Measurements from ENCODE around the gene MRPS15.

Gene MRPS15

DNA sequence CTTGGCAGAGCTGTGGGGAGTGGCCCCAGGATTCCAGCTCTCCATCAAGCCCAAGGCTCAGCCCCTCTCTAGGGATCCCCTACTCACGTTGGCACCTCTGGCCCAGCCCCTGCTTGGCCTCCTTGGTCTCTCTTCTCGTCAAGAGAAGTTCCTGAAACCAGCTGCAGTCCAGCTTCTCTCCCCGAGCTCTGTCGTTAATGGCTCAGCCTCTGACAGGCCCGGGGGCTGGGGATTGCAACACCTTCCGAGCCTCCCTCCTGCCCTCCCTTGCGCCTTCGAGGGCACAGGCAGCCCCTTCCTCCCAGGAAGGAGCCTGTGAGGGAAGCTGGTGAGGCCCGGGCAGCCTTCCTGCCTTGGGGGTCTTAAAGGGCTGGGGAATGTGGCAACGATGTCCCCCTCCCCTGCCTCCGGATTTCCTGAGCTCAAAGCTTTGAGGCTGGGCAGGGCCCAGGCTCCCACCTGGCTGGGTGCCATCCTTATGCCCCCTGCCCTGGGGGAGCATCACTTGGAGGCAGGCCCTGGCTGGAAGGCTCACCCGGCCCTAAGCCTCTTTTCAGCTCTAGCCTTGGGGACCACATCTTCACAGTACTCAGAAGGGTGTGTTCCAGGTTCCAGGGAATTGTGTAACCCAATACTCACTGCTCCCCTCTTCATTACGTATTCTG lies 18.7 kb upstream of the MRPS15 start, which contains the start of gene CSF3R:
Gene CSF3R (minus strand): TSS at position 190 of the 665 bp plus-strand sequence. CDS start 3,417 bp downstream, outside the sequence.
- Histone ChIP-seq H3K36me3 (ENCODE audit: control insufficient read depth, insufficient read depth, low read length) (no peaks in the 10 kb centered on the region), H2AFZ (peak within 1 kb of the TSS; percentile 75), H3K4me1 (peaks cover 3% of the 10 kb centered on the region), H3K4me2 (ENCODE audit: low read length) (peak within 1 kb of the TSS; percentile 53), H3K27ac (no peak within 1 kb of the TSS), H3K9me3 (ENCODE audit: control insufficient read depth, low read length) (no peaks in the 10 kb centered on the region), H3K79me2 (no peaks in the 10 kb centered on the region), H3K27me3 (ENCODE audit: control insufficient read depth, insufficient read depth, low read length) (no peaks in the 10 kb centered on the region), H3K9ac (no peak within 1 kb of the TSS), H3K4me3 (ENCODE audit: low read depth, low read length) (peak within 1 kb of the TSS; percentile 9)
- TF ChIP-seq, protein P1, sequence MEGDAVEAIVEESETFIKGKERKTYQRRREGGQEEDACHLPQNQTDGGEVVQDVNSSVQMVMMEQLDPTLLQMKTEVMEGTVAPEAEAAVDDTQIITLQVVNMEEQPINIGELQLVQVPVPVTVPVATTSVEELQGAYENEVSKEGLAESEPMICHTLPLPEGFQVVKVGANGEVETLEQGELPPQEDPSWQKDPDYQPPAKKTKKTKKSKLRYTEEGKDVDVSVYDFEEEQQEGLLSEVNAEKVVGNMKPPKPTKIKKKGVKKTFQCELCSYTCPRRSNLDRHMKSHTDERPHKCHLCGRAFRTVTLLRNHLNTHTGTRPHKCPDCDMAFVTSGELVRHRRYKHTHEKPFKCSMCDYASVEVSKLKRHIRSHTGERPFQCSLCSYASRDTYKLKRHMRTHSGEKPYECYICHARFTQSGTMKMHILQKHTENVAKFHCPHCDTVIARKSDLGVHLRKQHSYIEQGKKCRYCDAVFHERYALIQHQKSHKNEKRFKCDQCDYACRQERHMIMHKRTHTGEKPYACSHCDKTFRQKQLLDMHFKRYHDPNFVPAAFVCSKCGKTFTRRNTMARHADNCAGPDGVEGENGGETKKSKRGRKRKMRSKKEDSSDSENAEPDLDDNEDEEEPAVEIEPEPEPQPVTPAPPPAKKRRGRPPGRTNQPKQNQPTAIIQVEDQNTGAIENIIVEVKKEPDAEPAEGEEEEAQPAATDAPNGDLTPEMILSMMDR (IDR thresholded peaks at IDR 0.05), result no peak

DNA sequence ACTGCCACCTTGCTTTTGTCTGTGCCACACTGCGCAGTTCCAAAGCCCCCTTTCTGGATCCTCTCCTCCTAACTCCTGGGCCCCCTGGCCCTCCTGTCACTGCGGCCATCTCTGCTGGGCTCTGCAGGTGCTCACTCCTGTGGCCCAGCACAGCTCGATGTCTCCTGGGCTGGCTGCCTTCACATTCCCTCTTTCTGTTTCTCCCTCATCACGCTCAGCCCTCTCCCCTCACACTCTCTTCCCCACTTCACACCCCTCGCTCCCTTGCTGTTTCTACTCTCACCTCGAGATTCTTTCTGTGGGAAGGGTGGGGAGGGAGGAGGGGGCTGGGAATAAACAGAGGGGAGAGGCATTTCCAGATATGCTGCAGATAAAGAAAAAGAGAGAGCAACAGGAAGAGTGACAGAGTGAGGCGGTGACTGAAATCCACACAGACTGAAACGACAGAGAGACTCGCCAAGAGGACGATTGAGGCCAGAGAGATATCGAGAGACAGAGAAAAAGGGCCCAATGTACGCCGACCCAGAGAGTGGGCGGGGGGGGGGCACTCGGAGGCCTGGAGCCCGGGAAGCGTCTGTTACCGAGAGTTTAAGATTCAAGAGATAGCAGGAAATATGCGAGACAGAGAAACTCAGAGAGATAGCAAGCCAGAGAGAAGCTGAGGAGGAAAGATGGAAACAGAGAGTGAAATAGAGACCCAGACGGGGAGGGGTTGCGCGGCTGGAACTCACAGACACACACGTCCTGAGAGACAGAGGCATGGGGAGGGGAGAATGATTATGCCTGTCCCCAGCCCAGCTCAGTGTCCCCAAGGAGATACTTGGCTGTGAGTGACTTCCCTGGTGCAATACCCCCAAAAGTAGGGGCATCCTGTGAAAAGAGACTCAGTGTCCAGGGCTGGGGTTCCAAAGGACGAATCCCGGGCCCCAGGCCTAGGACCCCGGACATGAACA lies 17.9 kb upstream of the MRPS15 start:
- Histone ChIP-seq H3K9me3 (ENCODE audit: control insufficient read depth, low read length) (no peaks in the 10 kb centered on the region), H3K4me1 (peaks cover 3% of the 10 kb centered on the region), H3K36me3 (ENCODE audit: control insufficient read depth, insufficient read depth, low read length) (no peaks in the 10 kb centered on the region), H3K9ac (no peak overlapping the region), H3K4me3 (ENCODE audit: low read depth, low read length) (peak overlapping the region; percentile 9), H3K27ac (no peak overlapping the region), H3K27me3 (ENCODE audit: control insufficient read depth, insufficient read depth, low read length) (no peaks in the 10 kb centered on the region), H3K79me2 (no peaks in the 10 kb centered on the region), H2AFZ (peak overlapping the region; percentile 75), H3K4me2 (ENCODE audit: low read length) (peak overlapping the region; percentile 53)
- TF ChIP-seq, protein P1 (IDR thresholded peaks at IDR 0.05), result no peak

DNA sequence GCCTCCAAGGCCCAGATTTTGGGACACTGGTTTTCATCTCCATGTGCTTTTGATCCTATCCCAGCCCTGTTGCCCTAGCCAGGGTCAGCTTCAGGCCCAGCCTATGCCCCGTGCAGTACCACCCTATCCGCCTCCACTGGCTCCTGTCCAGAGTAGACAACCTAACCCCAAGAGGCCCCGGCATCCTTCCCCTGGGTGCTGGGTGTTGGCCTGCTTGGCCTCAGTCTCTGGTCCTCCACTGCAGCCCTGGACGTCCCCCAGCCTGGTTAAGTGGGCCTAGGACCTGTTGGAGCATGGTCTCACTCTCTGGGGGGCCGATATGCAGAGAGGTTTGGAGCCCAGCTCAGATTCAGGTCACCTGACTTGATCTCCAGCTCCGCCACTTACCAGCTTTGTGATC lies 16.9 kb upstream of the MRPS15 start:
- Histone ChIP-seq H3K4me3 (ENCODE audit: low read depth, low read length) (no peak overlapping the region), H3K36me3 (ENCODE audit: control insufficient read depth, insufficient read depth, low read length) (no peaks in the 10 kb centered on the region)

DNA sequence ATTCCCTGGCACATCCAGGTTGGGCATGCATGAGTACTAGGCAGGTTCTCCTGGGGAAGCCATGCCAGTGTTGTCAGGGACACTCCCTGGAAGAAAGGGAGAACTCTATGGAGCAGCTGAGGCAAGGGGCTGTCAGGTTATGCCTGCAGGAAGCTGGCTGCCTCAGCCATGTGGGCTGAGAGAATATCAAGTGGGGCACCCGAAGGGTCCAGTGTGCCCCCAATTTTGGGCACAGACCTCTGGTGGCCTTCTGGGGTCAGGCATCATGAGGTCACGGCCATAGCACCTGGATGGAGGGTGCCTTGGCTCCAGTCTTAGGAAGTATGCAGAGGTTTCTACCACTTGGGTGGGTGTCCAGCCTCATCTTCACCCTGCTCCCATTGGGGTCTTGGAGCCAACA lies 16.0 kb upstream of the MRPS15 start:
- TF ChIP-seq, protein P1 (IDR thresholded peaks at IDR 0.05), result no peak
- Histone ChIP-seq H2AFZ (no peak overlapping the region), H3K79me2 (no peaks in the 10 kb centered on the region), H3K4me3 (ENCODE audit: low read depth, low read length) (no peak overlapping the region), H3K4me1 (peaks cover 3% of the 10 kb centered on the region), H3K27me3 (ENCODE audit: control insufficient read depth, insufficient read depth, low read length) (no peaks in the 10 kb centered on the region), H3K36me3 (ENCODE audit: control insufficient read depth, insufficient read depth, low read length) (no peaks in the 10 kb centered on the region), H3K27ac (no peak overlapping the region), H3K4me2 (ENCODE audit: low read length) (no peak overlapping the region), H3K9ac (no peak overlapping the region), H3K9me3 (ENCODE audit: control insufficient read depth, low read length) (no peaks in the 10 kb centered on the region)

More for the DNA sequence above, 16.9 kb upstream of the MRPS15 start:
- Histone ChIP-seq H3K79me2 (no peaks in the 10 kb centered on the region), H3K4me2 (ENCODE audit: low read length) (no peak overlapping the region), H2AFZ (no peak overlapping the region), H3K4me1 (peaks cover 3% of the 10 kb centered on the region), H3K27me3 (ENCODE audit: control insufficient read depth, insufficient read depth, low read length) (no peaks in the 10 kb centered on the region), H3K27ac (no peak overlapping the region), H3K9ac (no peak overlapping the region), H3K9me3 (ENCODE audit: control insufficient read depth, low read length) (no peaks in the 10 kb centered on the region)
- TF ChIP-seq, protein P1 (IDR thresholded peaks at IDR 0.05), result no peak
